MM.1S (cell line): ENCODE measurements around the gene ZNF346.

Experiments used
- DNase-seq: peaks from one replicate; pipeline ENCODE4 v3.0.0-alpha.2; 2015
- H2AFZ ChIP-seq: fragments of 300-600 bp; sonication (generic); 2 replicates; pipeline ENCODE4 v1.6.0; 2016; ENCODE audit warnings: antibody characterized with exemption, low read length
- H3F3A ChIP-seq: fragments of 300-600 bp; sonication (generic); 2 replicates; pipeline ENCODE4 v1.6.1; 2016; ENCODE audit warnings: mild to moderate bottlenecking, antibody characterized with exemption, low read length, moderate library complexity, mixed read lengths; ENCODE audit not compliant: insufficient read depth
- H3K27ac ChIP-seq: fragments of 300-600 bp; sonication (generic); 2 replicates; pipeline ENCODE4 v1.5.1; 2016; ENCODE audit warnings: mild to moderate bottlenecking, low read length
- H3K27me3 ChIP-seq: fragments of 300-600 bp; sonication (generic); replicated peaks from 2 replicates; pipeline ENCODE4 v1.6.0; 2016; ENCODE audit warnings: low read length; ENCODE audit not compliant: insufficient read depth
- H3K36me3 ChIP-seq: fragments of 300-600 bp; sonication (generic); replicated peaks from 2 replicates; pipeline ENCODE4 v1.6.1; 2016; ENCODE audit warnings: mild to moderate bottlenecking, low read length, mixed read lengths; ENCODE audit not compliant: insufficient read depth
- H3K4me1 ChIP-seq: fragments of 300-600 bp; sonication (generic); 2 replicates; pipeline ENCODE4 v1.6.1; 2016; ENCODE audit warnings: low read length, mixed read lengths
- H3K4me2 ChIP-seq: fragments of 300-600 bp; sonication (generic); 2 replicates; pipeline ENCODE4 v1.6.0; 2016; ENCODE audit warnings: low read depth, low read length
- H3K4me3 ChIP-seq: fragments of 300-600 bp; sonication (generic); 2 replicates; pipeline ENCODE4 v1.5.1; 2016; ENCODE audit warnings: low read length, mixed read lengths
- H3K79me2 ChIP-seq: fragments of 300-600 bp; sonication (generic); 2 replicates; pipeline ENCODE4 v1.6.1; 2016; ENCODE audit warnings: mixed run types, low read length, mixed read lengths
- H3K9ac ChIP-seq: fragments of 300-600 bp; sonication (generic); 2 replicates; pipeline ENCODE4 v1.6.1; 2016; ENCODE audit warnings: low read length, mixed read lengths
- H3K9me2 ChIP-seq: fragments of 300-600 bp; sonication (generic); replicated peaks from 2 replicates; pipeline ENCODE4 v1.6.1; 2016; ENCODE audit warnings: mild to moderate bottlenecking, low read length, mixed read lengths; ENCODE audit not compliant: insufficient read depth
- H3K9me3 ChIP-seq: fragments of 300-600 bp; sonication (generic); replicated peaks from 2 replicates; pipeline ENCODE4 v1.6.1; 2016; ENCODE audit warnings: mild to moderate bottlenecking, low read length, mixed read lengths; ENCODE audit not compliant: insufficient read depth
- H4K20me1 ChIP-seq: fragments of 300-600 bp; sonication (generic); 2 replicates; pipeline ENCODE4 v1.6.1; 2016; ENCODE audit warnings: mild to moderate bottlenecking, low read length, moderate library complexity, mixed read lengths; ENCODE audit not compliant: insufficient read depth
- CTCF ChIP-seq: fragments of 300-600 bp; sonication (generic); IDR thresholded peaks from 2 replicates; pipeline ENCODE4 v1.5.1; 2016; ENCODE audit warnings: antibody characterized with exemption, low read length, mixed read lengths
- EZH2 ChIP-seq: fragments of 300-600 bp; sonication (generic); optimal IDR thresholded peaks from 2 replicates; pipeline ENCODE3; 2017; ENCODE audit warnings: low read depth, mild to moderate bottlenecking, antibody characterized with exemption, low read length, mixed read lengths
- EZH2phosphoT487 ChIP-seq: fragments of 300-600 bp; sonication (generic); IDR thresholded peaks from 2 replicates; pipeline ENCODE4 v1.6.1; 2018; ENCODE audit warnings: antibody characterized with exemption, low read length

Gene ZNF346

GRCh38 chr5:177123789-177124485 is 101.4 kb downstream of the ZNF346 start:
- Histone ChIP-seq H3K4me3 (no peak overlapping the region), H3K27me3 (no peaks in the 10 kb centered on the region), H3K27ac (no peak overlapping the region), H3K4me2 (no peak overlapping the region), H2AFZ (no peak overlapping the region), H3K4me1 (peaks cover 8% of the 10 kb centered on the region), H3F3A (no peaks in the 10 kb centered on the region), H3K79me2 (no peaks in the 10 kb centered on the region), H3K9me3 (no peaks in the 10 kb centered on the region), H3K9ac (no peak overlapping the region), H3K9me2 (no peaks in the 10 kb centered on the region), H4K20me1 (no peaks in the 10 kb centered on the region), H3K36me3 (no peaks in the 10 kb centered on the region)
- TF ChIP-seq CTCF (no peak), EZH2 (no peak), EZH2phosphoT487 (no peak)
- DNase-seq = no peak

GRCh38 chr5:177124486-177124991 is 102.0 kb downstream of the ZNF346 start:
- no peaks in the 10 kb centered on the region for H3K9me3 ChIP-seq
- H3K9me2 ChIP-seq = no peaks in the 10 kb centered on the region
- H3K36me3 ChIP-seq = no peaks in the 10 kb centered on the region
- TF ChIP-seq EZH2phosphoT487 (no peak), CTCF (no peak), EZH2 (no peak)
- no peak overlapping the region for H3K4me3 ChIP-seq
- H3K4me2 ChIP-seq = no peak overlapping the region
- H3K9ac ChIP-seq = no peak overlapping the region
- H2AFZ ChIP-seq = no peak overlapping the region
- H3K79me2 ChIP-seq = no peaks in the 10 kb centered on the region
- H4K20me1 ChIP-seq = no peaks in the 10 kb centered on the region
- H3K27ac ChIP-seq = no peak overlapping the region
- H3F3A ChIP-seq = no peaks in the 10 kb centered on the region
- no peak for DNase-seq
- H3K4me1 ChIP-seq = peaks cover 8% of the 10 kb centered on the region
- no peaks in the 10 kb centered on the region for H3K27me3 ChIP-seq

GRCh38 chr5:177126771-177127170 is 104.3 kb downstream of the ZNF346 start:
- Histone ChIP-seq H3F3A (peaks cover 5% of the 10 kb centered on the region; the same call in 1 of the 2 replicates), H3K4me3 (no peak overlapping the region), H3K4me2 (no peak overlapping the region), H3K9ac (no peak overlapping the region), H3K27ac (no peak overlapping the region), H3K4me1 (peaks cover 8% of the 10 kb centered on the region), H3K36me3 (no peaks in the 10 kb centered on the region), H3K27me3 (no peaks in the 10 kb centered on the region), H3K9me3 (no peaks in the 10 kb centered on the region), H4K20me1 (no peaks in the 10 kb centered on the region), H2AFZ (no peak overlapping the region), H3K79me2 (no peaks in the 10 kb centered on the region), H3K9me2 (no peaks in the 10 kb centered on the region)
- no peak for DNase-seq
- no peak for TF ChIP-seq CTCF
- no peak for TF ChIP-seq EZH2
- no peak for TF ChIP-seq EZH2phosphoT487
